Spleen (tissue), 11 donors: ENCODE measurements around the gene IL19. TPM values are rescaled to one million over a fixed set of nuclear protein-coding genes. Genes with fewer than 3 reads are reported as not detected.

Experiments
- DNase-seq: peaks from one replicate; pipeline ENCODE4 v3.0.0-alpha.2; 2020
- H3K27ac ChIP-seq, 8 donors: fragments of 200-600 bp; sonication (generic) in 7 of 8; 1 replicate in 4 of 8; 2 replicates in 4 of 8; pipeline versions ENCODE4 v1.5.0 to v1.8.0; 2016 to 2021; ENCODE audit warnings: inconsistent platforms in 4 of 8, mild to moderate bottlenecking in 4 of 8, moderate library complexity in 1 of 8
- H3K27me3 ChIP-seq, 7 donors: fragments of 200-600 bp; sonication (generic) in 6 of 7; replicated peaks in 1 of 7; 1 replicate in 4 of 7; 2 replicates in 3 of 7; pipeline versions ENCODE4 v1.5.0 to v1.8.0; 2016 to 2021; ENCODE audit warnings: inconsistent platforms in 3 of 7, mild to moderate bottlenecking in 1 of 7
- H3K36me3 ChIP-seq, 6 donors: fragments of 200-600 bp; sonication (generic) in 5 of 6; 1 replicate in 4 of 6; 2 replicates in 2 of 6; pipeline versions ENCODE4 v1.5.0 to v1.8.0; 2016 to 2021; ENCODE audit warnings: inconsistent platforms in 2 of 6
- H3K4me1 ChIP-seq, 6 donors: fragments of 200-600 bp; sonication (generic) in 5 of 6; 1 replicate in 3 of 6; 2 replicates in 3 of 6; pipeline versions ENCODE4 v1.5.0 to v1.8.0; 2016 to 2021; ENCODE audit warnings: inconsistent platforms in 3 of 6
- H3K4me3 ChIP-seq, 8 donors: fragments of 200-600 bp; sonication (generic) in 7 of 8; 1 replicate in 4 of 8; 2 replicates in 4 of 8; pipeline versions ENCODE4 v1.5.0 to v1.8.0; 2016 to 2021; ENCODE audit warnings: inconsistent platforms in 4 of 8, mild to moderate bottlenecking in 4 of 8, moderate library complexity in 2 of 8
- H3K9me3 ChIP-seq, 8 donors: fragments of 200-600 bp; sonication (generic) in 7 of 8; 1 replicate in 4 of 8; 2 replicates in 4 of 8; pipeline versions ENCODE4 v1.5.0 to v1.8.0; 2016 to 2021; ENCODE audit warnings: inconsistent platforms in 4 of 8
- POLR2A ChIP-seq, 3 donors: fragments of 450-650 bp; IDR thresholded peaks; one replicate each; pipeline ENCODE4 v1.5.1; 2017; ENCODE audit warnings: antibody characterized with exemption in 3 of 3, mild to moderate bottlenecking in 1 of 3
- POLR2AphosphoS5 ChIP-seq, 3 donors: sonication (generic); formaldehyde crosslinking; IDR thresholded peaks; one replicate each; pipeline ENCODE4 v1.5.1; 2017; ENCODE audit warnings: antibody characterized with exemption in 3 of 3
- WGBS, 5 donors: extraction: QIAGEN DNeasy Blood & Tissue Kit in 3 of 5; methylation state at CpG; one replicate each; pipeline versions ENCODE4 v1.1.5 to v1.1.7; 2013 to 2018; 5-methylcytosine and 5-hydroxymethylcytosine counted together
- intact Hi-C: fragments of 100-400 bp; cut with DNase I; formaldehyde crosslinking; loops from one replicate; pipeline ENCODE4 v1.15.0; 2023; ENCODE audit warnings: low total_unique reads
- polyA plus RNA-seq, 3 donors: library from polyadenylated mRNA; stranded (reverse); fragments of 200-250 nt; gene quantifications; one replicate each; pipeline ENCODE4 v1.2.1, GENCODE V29; 2013
- total RNA-seq, 7 donors: library from RNA; depleted of rRNA in 3 of 7; stranded (reverse); fragments of >200 nt in 3 of 7; fragmentation: NEBNext Ultra II Directional in 4 of 7; extraction: Animal tissue kit (Norgen Biotek cat#: 25700) in 4 of 7; gene quantifications; one replicate each; pipeline versions ENCODE4 v1.1.0 to v1.2.1, GENCODE V29; 2016 to 2021
- TF ChIP-seq, protein P1 (sequence below), 11 experiments: fragments of 200-600 bp in 7 of 11; fragments of 450-650 bp in 4 of 11; sonication (generic) in 4 of 11; IDR thresholded peaks in 8 of 11; conservative IDR thresholded peaks in 3 of 11; 1 replicate in 7 of 11; 2 replicates in 4 of 11; pipeline versions ENCODE4 v1.4.0 to v1.8.0; 2016 to 2021; ENCODE audit warnings: antibody characterized with exemption in 11 of 11, inconsistent platforms in 4 of 11, mild to moderate bottlenecking in 1 of 11
- donor health status: healthy with polysubstance abuse.
- donor health status: DM: no; HTN: no; CAD: no; lungs with moderate emphysema.
- donor health status: DM: no; HTN: no; CAD: no.
- donor health status: Bipolar disorder and iron deficiency.
- donor health status: healthy.
- donor health status: DM: no; HTN: no; CAD: no.
- donor health status: DM: yes; HTN: yes; CAD: no.

The IL19 gene
- total and polyA plus RNA-seq, 10 donors = 0.09 to 2.2 (median 0.12) TPM; not detected in 7

DNA sequence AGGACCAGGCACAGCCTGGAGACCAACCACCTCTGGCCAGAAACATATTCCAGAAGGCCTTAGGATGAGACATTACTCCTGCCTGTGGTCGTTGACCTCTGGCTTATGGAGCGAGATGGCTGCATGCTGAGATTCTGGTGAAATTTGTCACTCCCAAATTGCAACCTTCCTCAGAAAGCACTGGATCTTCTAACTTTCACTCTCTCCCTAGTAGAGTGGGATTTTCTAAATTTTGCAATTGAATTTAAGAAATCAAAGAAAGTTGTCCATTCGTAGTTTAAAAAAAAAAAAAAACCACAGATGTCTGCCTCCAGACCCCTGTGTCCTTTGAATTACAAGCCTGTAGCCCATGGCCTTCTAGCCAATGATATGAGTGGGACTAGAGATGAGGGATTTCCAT lies 30.3 kb downstream of the IL19 start:
- Histone ChIP-seq H3K27ac (no peak overlapping the region), H3K9me3 (no peaks in the 10 kb centered on the region), H3K27me3 (no peaks in the 10 kb centered on the region), H3K36me3 (no peaks in the 10 kb centered on the region), H3K4me1 (peaks cover 0 to 49% (median 24%) of the 10 kb centered on the region in 6 donors), H3K4me3 (no peak overlapping the region)
- intact Hi-C loops = no loop called here
- 80 to 93% (median 86%) methylated on average over 3 of the region's 3 CpGs for WGBS, 5 donors
- no peak for DNase-seq
- TF ChIP-seq POLR2A (IDR thresholded peaks at IDR 0.05) = no peak
- TF ChIP-seq, protein P1, sequence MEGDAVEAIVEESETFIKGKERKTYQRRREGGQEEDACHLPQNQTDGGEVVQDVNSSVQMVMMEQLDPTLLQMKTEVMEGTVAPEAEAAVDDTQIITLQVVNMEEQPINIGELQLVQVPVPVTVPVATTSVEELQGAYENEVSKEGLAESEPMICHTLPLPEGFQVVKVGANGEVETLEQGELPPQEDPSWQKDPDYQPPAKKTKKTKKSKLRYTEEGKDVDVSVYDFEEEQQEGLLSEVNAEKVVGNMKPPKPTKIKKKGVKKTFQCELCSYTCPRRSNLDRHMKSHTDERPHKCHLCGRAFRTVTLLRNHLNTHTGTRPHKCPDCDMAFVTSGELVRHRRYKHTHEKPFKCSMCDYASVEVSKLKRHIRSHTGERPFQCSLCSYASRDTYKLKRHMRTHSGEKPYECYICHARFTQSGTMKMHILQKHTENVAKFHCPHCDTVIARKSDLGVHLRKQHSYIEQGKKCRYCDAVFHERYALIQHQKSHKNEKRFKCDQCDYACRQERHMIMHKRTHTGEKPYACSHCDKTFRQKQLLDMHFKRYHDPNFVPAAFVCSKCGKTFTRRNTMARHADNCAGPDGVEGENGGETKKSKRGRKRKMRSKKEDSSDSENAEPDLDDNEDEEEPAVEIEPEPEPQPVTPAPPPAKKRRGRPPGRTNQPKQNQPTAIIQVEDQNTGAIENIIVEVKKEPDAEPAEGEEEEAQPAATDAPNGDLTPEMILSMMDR (IDR thresholded peaks at IDR 0.05 in 8 of 11, conservative IDR thresholded peaks at IDR 0.05 in 3 of 11) = no peak
- TF ChIP-seq POLR2AphosphoS5 (IDR thresholded peaks at IDR 0.05) = no peak

DNA sequence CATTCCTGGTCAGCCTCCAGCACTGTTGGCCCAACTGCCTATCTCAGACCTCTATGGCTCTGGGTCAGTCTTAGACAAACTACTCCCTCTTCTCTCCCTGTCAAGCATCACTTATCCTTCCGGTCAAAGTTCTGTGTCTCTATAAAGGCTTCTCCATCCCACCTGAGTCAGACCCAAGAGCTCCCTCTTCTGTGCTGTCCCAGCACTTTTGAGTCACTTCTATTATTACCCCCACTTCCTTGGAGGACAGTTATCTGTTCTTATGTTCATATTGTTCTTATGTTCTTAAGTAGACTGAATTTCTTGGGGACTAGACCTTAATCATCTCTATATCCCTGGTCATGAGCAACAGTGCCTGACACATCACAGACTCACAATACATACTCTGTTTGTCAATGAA lies 30.9 kb downstream of the IL19 start:
- intact Hi-C loops = no loop called here
- H3K4me1 ChIP-seq = peaks cover 0 to 45% (median 24%) of the 10 kb centered on the region in 6 donors
- TF ChIP-seq, protein P1 (IDR thresholded peaks at IDR 0.05 in 8 of 11, conservative IDR thresholded peaks at IDR 0.05 in 3 of 11) = no peak
- TF ChIP-seq POLR2A (IDR thresholded peaks at IDR 0.05) (no peak), POLR2AphosphoS5 (IDR thresholded peaks at IDR 0.05) (no peak)
- no peak overlapping the region for H3K27ac ChIP-seq
- no peaks in the 10 kb centered on the region for H3K9me3 ChIP-seq
- DNase-seq = no peak
- WGBS, 5 donors = 82 to 93% (median 89%) methylated on average over 1 of the region's 1 CpG
- no peaks in the 10 kb centered on the region for H3K36me3 ChIP-seq
- H3K4me3 ChIP-seq = no peak overlapping the region
- no peaks in the 10 kb centered on the region for H3K27me3 ChIP-seq

DNA sequence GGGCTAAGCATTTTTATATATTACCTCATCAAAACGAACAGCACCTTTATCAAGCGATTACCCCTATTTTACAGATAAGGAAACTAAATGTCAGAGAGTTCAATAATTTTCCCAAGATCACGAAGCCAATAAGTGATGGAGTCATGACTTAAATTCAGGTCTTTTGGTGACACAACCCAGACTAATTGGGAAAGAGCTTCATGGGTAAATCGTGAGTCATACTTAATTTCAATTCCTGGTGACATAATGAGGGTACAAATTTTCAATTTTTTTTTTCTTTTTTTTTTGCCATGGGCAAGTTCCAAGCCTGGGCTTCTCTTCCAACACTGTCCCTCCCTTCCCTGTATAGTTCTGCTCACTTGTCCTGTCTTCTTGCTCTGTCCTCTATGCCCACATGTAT lies 31.8 kb downstream of the IL19 start:
- H3K27me3 ChIP-seq = no peaks in the 10 kb centered on the region
- intact Hi-C loops = no loop called here
- DNase-seq = no peak
- TF ChIP-seq POLR2AphosphoS5 (IDR thresholded peaks at IDR 0.05) = no peak
- H3K4me3 ChIP-seq = no peak overlapping the region
- H3K27ac ChIP-seq = peak overlapping the region in 4 of 8 donors; percentile 24 to 88 (median 78)
- WGBS, 5 donors = 74 to 89% (median 81%) methylated on average over 4 of the region's 4 CpGs
- H3K9me3 ChIP-seq = no peaks in the 10 kb centered on the region
- H3K4me1 ChIP-seq = peaks cover 0 to 37% (median 23%) of the 10 kb centered on the region in 6 donors
- no peaks in the 10 kb centered on the region for H3K36me3 ChIP-seq

DNA sequence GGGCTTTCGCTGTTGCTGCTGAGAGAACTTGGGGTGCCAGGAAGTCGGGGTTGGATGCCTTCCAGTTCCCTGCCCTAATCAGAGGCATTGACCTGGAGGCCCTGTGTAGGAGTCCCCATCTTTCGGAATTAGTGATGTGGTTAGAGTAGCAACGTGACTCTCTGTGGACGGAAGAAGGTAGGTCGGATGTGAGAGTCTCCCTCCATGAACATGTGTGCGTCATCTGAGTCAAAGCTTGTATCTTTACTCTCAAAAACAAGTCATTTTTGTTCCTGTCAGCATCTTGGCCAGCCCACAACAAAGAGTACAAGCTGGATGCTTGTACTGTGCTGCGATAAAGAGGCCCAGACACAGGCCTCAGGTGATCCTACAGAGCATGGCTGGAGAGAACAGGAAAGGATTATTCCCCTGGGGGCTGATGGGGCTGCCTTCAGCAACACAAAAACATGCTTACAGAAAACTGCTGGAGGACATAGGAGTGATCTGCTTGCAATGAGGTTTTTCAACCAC lies 32.7 kb downstream of the IL19 start:
- WGBS, 5 donors = 66 to 87% (median 75%) methylated on average over 8 of the region's 8 CpGs
- Histone ChIP-seq H3K27ac (peak overlapping the region; percentile 26 to 88 (median 57)), H3K4me3 (no peak overlapping the region), H3K36me3 (no peaks in the 10 kb centered on the region), H3K9me3 (no peaks in the 10 kb centered on the region), H3K27me3 (no peaks in the 10 kb centered on the region), H3K4me1 (peaks cover 0 to 31% (median 14%) of the 10 kb centered on the region in 6 donors)
- intact Hi-C loops = no loop called here
- DNase-seq = no peak
- TF ChIP-seq, protein P1 (IDR thresholded peaks at IDR 0.05 in 8 of 11, conservative IDR thresholded peaks at IDR 0.05 in 3 of 11) = no peak
- peak in 1 of 3 donors; percentile 84 for TF ChIP-seq POLR2AphosphoS5 (IDR thresholded peaks at IDR 0.05)
- no peak for TF ChIP-seq POLR2A (IDR thresholded peaks at IDR 0.05)
